WI38 (cell line): Measurements from ENCODE around the gene MXRA8.

ENCODE experiments used
- H3K4me3 ChIP-seq: 2 replicates; pipeline ENCODE4 v1.5.1; 2011; ENCODE audit warnings: low read depth, mild to moderate bottlenecking, control low read depth, low read length
- CTCF ChIP-seq: IDR thresholded peaks from 2 replicates; pipeline ENCODE4 v1.5.1; 2012; ENCODE audit warnings: low read depth, mild to moderate bottlenecking, control low read depth, low read length

The MXRA8 gene

GRCh38 chr1:1361233-1361981 lies 3.1 kb upstream of the MXRA8 start:
- TF ChIP-seq CTCF: no peak
- no peak overlapping the region for H3K4me3 ChIP-seq

GRCh38 chr1:1360506-1361169 lies 2.3 kb upstream of the MXRA8 start:
- no peak for TF ChIP-seq CTCF
- no peak overlapping the region for H3K4me3 ChIP-seq

GRCh38 chr1:1359664-1360468 lies 1.5 kb upstream of the MXRA8 start:
- H3K4me3 ChIP-seq: no peak overlapping the region
- TF ChIP-seq CTCF: no peak

GRCh38 chr1:1359308-1359663 lies 931 bp upstream of the MXRA8 start:
- TF ChIP-seq CTCF: no peak
- H3K4me3 ChIP-seq: peak overlapping the region; percentile 96

- H3K4me3 ChIP-seq: peak overlapping the region; percentile 96
- TF ChIP-seq CTCF: no peak
Measured at GRCh38 chr1:1357871-1358432, 403 bp downstream of the MXRA8 start.

GRCh38 chr1:1356796-1357401 lies 1.5 kb downstream of the MXRA8 start:
- TF ChIP-seq CTCF: no peak
- peak overlapping the region; percentile 96 for H3K4me3 ChIP-seq
